H1 (cell line): Measurements from ENCODE around the gene KCNIP3. TPM values are rescaled to one million over a fixed set of nuclear protein-coding genes. Genes with fewer than 3 reads are reported as not detected.
"Not testable (repeated sequence)": the region's sequence is repeated elsewhere in the genome, so short reads cannot be mapped to it uniquely, and the experiment has no call there.

Source experiments
- CTCF ChIA-PET: fragments of 300-600 bp; sonication (Branson Sonifier 250); formaldehyde crosslinking; loops from one replicate; lab custom pipeline; 2021; ENCODE audit not compliant: partially characterized antibody; lab: Charles Lee
- POLR2A ChIA-PET: fragments of 300-600 bp; sonication (Branson Sonifier 250); formaldehyde crosslinking; loops from one replicate; lab custom pipeline; 2021; ENCODE audit warnings: inconsistent platforms; ENCODE audit not compliant: partially characterized antibody; lab: Charles Lee
- DNase-seq, 2 experiments: peaks; one replicate each; pipeline versions ENCODE4 v3.0.0 to v3.0.0-alpha.2; 2010 to 2022; ENCODE audit warnings: low spot score in 2 of 2, low read depth in 1 of 2, mixed read lengths in 1 of 2
- FAIRE-seq: peaks from 2 replicates; lab custom pipeline; 2011; peaks lifted over from hg19 to GRCh38; lab: Jason Lieb, UNC
- H2AFZ ChIP-seq: 2 replicates; pipeline ENCODE4 v1.8.1; 2012; ENCODE audit warnings: low read length, inconsistent platforms
- H2AK5ac ChIP-seq: 2 replicates; pipeline ENCODE4 v1.6.1; 2013; ENCODE audit warnings: low read depth, low read length
- H2BK120ac ChIP-seq: replicated peaks from 2 replicates; pipeline ENCODE3; 2013; ENCODE audit warnings: low read depth, low read length, inconsistent platforms
- H2BK12ac ChIP-seq: 2 replicates; pipeline ENCODE4 v1.6.1; 2013; ENCODE audit warnings: low read depth, low read length
- H2BK15ac ChIP-seq: 2 replicates; pipeline ENCODE4 v1.6.1; 2013; ENCODE audit warnings: low read length
- H2BK20ac ChIP-seq: 2 replicates; pipeline ENCODE4 v1.6.1; 2013; ENCODE audit warnings: low read length
- H2BK5ac ChIP-seq: 2 replicates; pipeline ENCODE4 v1.6.1; 2013; ENCODE audit warnings: low read depth, low read length
- H3K14ac ChIP-seq: 2 replicates; pipeline ENCODE4 v1.6.1; 2013; ENCODE audit warnings: inconsistent platforms; ENCODE audit not compliant: insufficient read length
- H3K18ac ChIP-seq: 2 replicates; pipeline ENCODE4 v1.6.1; 2013; ENCODE audit warnings: low read length; ENCODE audit errors: extremely low read depth
- H3K23ac ChIP-seq: 2 replicates; pipeline ENCODE4 v1.6.1; 2013; ENCODE audit warnings: inconsistent platforms; ENCODE audit not compliant: insufficient read length
- H3K23me2 ChIP-seq: 2 replicates; pipeline ENCODE4 v1.6.1; 2013; ENCODE audit warnings: low read depth, low read length
- H3K27ac ChIP-seq: 2 replicates; pipeline ENCODE4 v1.6.1; 2011; ENCODE audit warnings: low read depth, low read length, inconsistent platforms
- H3K27me3 ChIP-seq, 4 experiments: replicated peaks in 1 of 4; 1 replicate in 1 of 4; 2 replicates in 3 of 4; pipeline versions ENCODE4 v1.6.1 to v1.8.1; 2011 to 2013; ENCODE audit warnings: low read length in 3 of 4, mild to moderate bottlenecking in 3 of 4, inconsistent platforms in 2 of 4, mixed read lengths in 2 of 4, moderate library complexity in 1 of 4; ENCODE audit not compliant: control insufficient read depth in 3 of 4, insufficient read depth in 3 of 4; ENCODE audit errors: extremely low read depth in 1 of 4
- H3K36me3 ChIP-seq, 4 experiments: 2 replicates each; pipeline versions ENCODE4 v1.6.1 to v1.8.1; 2011 to 2013; ENCODE audit warnings: mild to moderate bottlenecking in 4 of 4, low read length in 3 of 4, moderate library complexity in 2 of 4, control low read depth in 1 of 4, inconsistent platforms in 1 of 4; ENCODE audit not compliant: insufficient read depth in 4 of 4, control insufficient read depth in 2 of 4
- H3K4ac ChIP-seq: replicated peaks from 2 replicates; pipeline ENCODE3; 2013; ENCODE audit warnings: low read length, low read depth, mixed read lengths, inconsistent platforms; ENCODE audit not compliant: insufficient read length
- H3K4me1 ChIP-seq, 4 experiments: replicated peaks in 1 of 4; 1 replicate in 1 of 4; 2 replicates in 3 of 4; pipeline versions ENCODE4 v1.6.1 to v1.8.1; 2011 to 2013; ENCODE audit warnings: low read length in 3 of 4, inconsistent platforms in 2 of 4, mixed read lengths in 1 of 4; ENCODE audit not compliant: insufficient read depth in 4 of 4, control insufficient read depth in 3 of 4
- H3K4me2 ChIP-seq, 2 experiments: 2 replicates each; pipeline versions ENCODE4 v1.6.1 to v1.8.1; 2011 to 2013; ENCODE audit warnings: low read depth in 2 of 2, low read length in 2 of 2, control low read depth in 1 of 2, inconsistent platforms in 1 of 2, mild to moderate bottlenecking in 1 of 2; ENCODE audit not compliant: insufficient read depth in 1 of 2
- H3K4me3 ChIP-seq, 4 experiments: fragments of 200-600, 300-600 bp in 1 of 4; sonication (generic), shearing (Covaris generic), sonication (Bioruptor Twin) in 1 of 4; 2 replicates each; pipeline versions ENCODE4 v1.5.1 to v1.8.1; 2011 to 2016; ENCODE audit warnings: low read length in 4 of 4, low read depth in 3 of 4, control low read depth in 2 of 4, inconsistent platforms in 2 of 4, mild to moderate bottlenecking in 2 of 4, mixed read lengths in 1 of 4, moderate library complexity in 1 of 4; ENCODE audit not compliant: insufficient read depth in 2 of 4; ENCODE audit errors: extremely low read depth in 1 of 4
- H3K56ac ChIP-seq: replicated peaks from 2 replicates; pipeline ENCODE3; 2013; ENCODE audit warnings: low read depth, mild to moderate bottlenecking, mixed read lengths, low read length, inconsistent platforms; ENCODE audit not compliant: insufficient read length
- H3K79me1 ChIP-seq: 2 replicates; pipeline ENCODE4 v1.6.1; 2013; ENCODE audit warnings: low read depth, low read length, control low read depth
- H3K79me2 ChIP-seq, 2 experiments: 2 replicates each; pipeline versions ENCODE4 v1.6.1 to v1.8.1; 2012 to 2013; ENCODE audit warnings: low read length in 2 of 2, mild to moderate bottlenecking in 2 of 2, inconsistent platforms in 1 of 2; ENCODE audit not compliant: insufficient read depth in 2 of 2, control insufficient read depth in 1 of 2
- H3K9ac ChIP-seq, 4 experiments: replicated peaks in 1 of 4; 1 replicate in 1 of 4; 2 replicates in 3 of 4; pipeline versions ENCODE4 v1.6.1 to v1.8.1; 2011 to 2013; ENCODE audit warnings: low read depth in 3 of 4, low read length in 3 of 4, control low read depth in 2 of 4, mild to moderate bottlenecking in 2 of 4, moderate library complexity in 2 of 4, inconsistent platforms in 1 of 4; ENCODE audit errors: extremely low read depth in 1 of 4
- H3K9me3 ChIP-seq, 2 experiments: 2 replicates each; pipeline versions ENCODE4 v1.6.1 to v1.8.1; 2012 to 2013; ENCODE audit warnings: mild to moderate bottlenecking in 2 of 2, moderate library complexity in 2 of 2, control low read depth in 1 of 2, inconsistent platforms in 1 of 2, low read depth in 1 of 2, low read length in 1 of 2, mixed read lengths in 1 of 2; ENCODE audit not compliant: insufficient read depth in 2 of 2
- H4K20me1 ChIP-seq, 2 experiments: replicated peaks in 1 of 2; 2 replicates each; pipeline versions ENCODE3 to v1.8.1; 2011 to 2013; ENCODE audit warnings: inconsistent platforms in 2 of 2, low read length in 2 of 2, mild to moderate bottlenecking in 1 of 2; ENCODE audit not compliant: insufficient read depth in 2 of 2, control insufficient read depth in 1 of 2
- H4K5ac ChIP-seq: 2 replicates; pipeline ENCODE4 v1.6.1; 2013; ENCODE audit warnings: low read length, low read depth, mixed read lengths, inconsistent platforms; ENCODE audit not compliant: insufficient read length
- H4K8ac ChIP-seq: 2 replicates; pipeline ENCODE4 v1.8.0; 2013; ENCODE audit warnings: mild to moderate bottlenecking, moderate library complexity, low read length, inconsistent platforms; ENCODE audit not compliant: insufficient read depth; ENCODE audit errors: extremely low read depth
- H4K91ac ChIP-seq: replicated peaks from 2 replicates; pipeline ENCODE3; 2013; ENCODE audit warnings: low read length, mixed read lengths, inconsistent platforms; ENCODE audit not compliant: insufficient read length
- WGBS, 2 experiments: shearing (Covaris generic) in 1 of 2; methylation state at CpG; one replicate each; pipeline versions ENCODE4 v1.1.6 to v1.1.7; 2013 to 2015; ENCODE audit warnings: low lambda C conversion rate in 2 of 2, mixed read lengths in 2 of 2, inconsistent platforms in 1 of 2, low coverage in 1 of 2, missing lambda C conversion rate in 1 of 2; ENCODE audit not compliant: insufficient replicate concordance in 2 of 2, insufficient coverage in 1 of 2, insufficient read length in 1 of 2; ENCODE audit errors: extremely low coverage in 1 of 2, missing lambda C conversion rate in 1 of 2; 5-methylcytosine and 5-hydroxymethylcytosine counted together
- polyA plus RNA-seq, 7 experiments: library from polyadenylated mRNA; depleted of rRNA in 3 of 7; stranded (reverse) in 5 of 7; unstranded in 2 of 7; fragments of >200 nt in 5 of 7; fragments of 200-250 nt in 2 of 7; gene quantifications; 1 replicate in 5 of 7; 2 replicates in 1 of 7; 4 replicates in 1 of 7; pipeline versions ENCODE4 v1.2.1 to v1.2.3, GENCODE V29; 2011 to 2013; ENCODE audit warnings: missing spikeins in 2 of 7, mixed read lengths in 2 of 7
- total RNA-seq: library from RNA; stranded (reverse); fragmentation: NEBNext Ultra II Directional; extraction: Animal tissue kit (Norgen Biotek cat#: 25700); gene quantifications from 2 replicates; pipeline ENCODE4 v1.2.1, GENCODE V29; 2021

The KCNIP3 gene
- total and polyA plus RNA-seq, 2 of the 8 experiments (the other 6 are each of a cell fraction or from before 2014, with no cell fraction given) = 0.33 to 1.9 TPM

DNA sequence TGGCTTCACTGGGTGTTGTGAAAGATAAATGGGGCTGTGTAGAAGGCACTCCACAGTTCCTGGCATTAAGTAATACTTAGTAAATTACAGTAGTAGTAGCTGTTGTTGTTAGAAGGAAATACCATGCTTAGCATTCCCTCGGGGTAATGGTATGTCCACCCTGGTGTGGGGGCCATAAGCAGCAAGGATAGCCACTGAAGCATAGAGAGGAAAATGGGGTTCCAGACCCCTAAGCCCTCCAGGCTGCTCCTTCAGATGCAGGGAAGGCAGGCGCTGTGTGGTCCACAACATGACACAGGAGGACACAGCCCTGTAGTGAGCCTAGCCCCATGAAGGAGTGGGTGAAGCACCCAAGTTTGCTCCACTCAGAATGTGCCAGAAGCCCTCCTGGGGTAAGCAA, 136.8 kb downstream of the KCNIP3 start:
- H3K27me3 ChIP-seq, H3K4me3 ChIP-seq, H3K79me1 ChIP-seq, H3K18ac ChIP-seq, H2AK5ac ChIP-seq, H2BK20ac ChIP-seq, H3K23ac ChIP-seq, H2BK5ac ChIP-seq, H4K91ac ChIP-seq, DNase-seq, H2AFZ ChIP-seq, POLR2A ChIA-PET, H4K8ac ChIP-seq, H3K23me2 ChIP-seq, H4K5ac ChIP-seq, CTCF ChIA-PET, FAIRE-seq, H3K14ac ChIP-seq, H2BK15ac ChIP-seq, H3K4me1 ChIP-seq, H3K27ac ChIP-seq, H3K4me2 ChIP-seq, H3K4ac ChIP-seq, H2BK120ac ChIP-seq, H3K56ac ChIP-seq, H4K20me1 ChIP-seq, H3K36me3 ChIP-seq, H2BK12ac ChIP-seq, H3K79me2 ChIP-seq, H3K9ac ChIP-seq: not testable (repeated sequence)
- 50% methylated on average over 1 of the region's 2 CpGs; no CpG with 5 or more reads in 1 of the 2 experiments for WGBS, 2 experiments
- peaks cover 2 to 14% of the 10 kb centered on the region in 2 experiments; a peak in 1 of 4 replicates for H3K9me3 ChIP-seq

DNA sequence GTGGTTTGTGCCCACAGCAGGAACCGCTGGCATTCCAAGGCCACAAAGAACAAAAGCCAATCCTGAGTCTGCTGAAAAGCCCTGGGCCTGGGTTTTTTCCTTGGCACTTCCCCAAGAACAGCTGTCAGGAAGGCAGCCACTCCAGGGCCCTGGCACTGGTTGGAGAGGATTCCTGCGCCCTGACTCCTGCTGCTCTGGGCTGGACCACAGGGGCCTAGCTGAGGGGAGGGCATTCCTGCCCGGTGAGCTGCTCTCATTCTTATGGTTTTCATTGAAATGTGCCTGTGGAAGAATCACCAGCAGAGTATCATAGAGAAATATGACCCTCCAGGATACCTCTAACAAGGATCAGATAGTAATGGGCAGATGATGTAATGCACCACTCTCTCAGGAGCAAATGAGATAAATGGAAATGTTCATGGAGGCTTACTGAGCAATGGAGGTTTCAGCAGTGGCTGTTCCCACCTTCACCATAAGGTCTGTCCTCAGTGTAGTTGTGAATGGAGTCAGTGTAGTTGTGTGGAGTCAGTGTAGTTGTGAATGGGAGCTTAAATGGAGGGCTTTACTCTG, 137.4 kb downstream of the KCNIP3 start:
- H4K91ac ChIP-seq, H2BK120ac ChIP-seq, H2AK5ac ChIP-seq, H2AFZ ChIP-seq, H3K4me3 ChIP-seq, DNase-seq, H3K56ac ChIP-seq, H3K27ac ChIP-seq, H3K4me1 ChIP-seq, H2BK20ac ChIP-seq, H2BK15ac ChIP-seq, H3K79me2 ChIP-seq, H3K18ac ChIP-seq, H3K9ac ChIP-seq, H3K23ac ChIP-seq, FAIRE-seq, H4K8ac ChIP-seq, H2BK12ac ChIP-seq, H3K23me2 ChIP-seq, H3K4ac ChIP-seq, POLR2A ChIA-PET, CTCF ChIA-PET, H4K20me1 ChIP-seq, H2BK5ac ChIP-seq, H3K27me3 ChIP-seq, H3K79me1 ChIP-seq, H3K14ac ChIP-seq, H3K4me2 ChIP-seq, H3K36me3 ChIP-seq, H4K5ac ChIP-seq: not testable (repeated sequence)
- WGBS, 2 experiments = 72% methylated on average over 2 of the region's 3 CpGs; no CpG with 5 or more reads in 1 of the 2 experiments
- peaks cover 2 to 14% of the 10 kb centered on the region in 2 experiments; a peak in 1 of 4 replicates for H3K9me3 ChIP-seq
